Testis (tissue), 2 donors: Measurements from ENCODE around the gene COPS7A.

Experiments
- POLR2A ChIP-seq: fragments of 450-650 bp; IDR thresholded peaks from one replicate; pipeline ENCODE4 v1.6.1; 2017; ENCODE audit warnings: antibody characterized with exemption, mild to moderate bottlenecking, moderate library complexity
- TF ChIP-seq, protein P1 (sequence below), 3 experiments: fragments of 450-650 bp in 2 of 3; fragments of 200-600 bp in 1 of 3; sonication (generic) in 1 of 3; IDR thresholded peaks; one replicate each; pipeline ENCODE4 v1.5.1; 2016 to 2019; ENCODE audit warnings: antibody characterized with exemption in 3 of 3, mild to moderate bottlenecking in 2 of 3, moderate library complexity in 1 of 3

- TF ChIP-seq, protein P1, sequence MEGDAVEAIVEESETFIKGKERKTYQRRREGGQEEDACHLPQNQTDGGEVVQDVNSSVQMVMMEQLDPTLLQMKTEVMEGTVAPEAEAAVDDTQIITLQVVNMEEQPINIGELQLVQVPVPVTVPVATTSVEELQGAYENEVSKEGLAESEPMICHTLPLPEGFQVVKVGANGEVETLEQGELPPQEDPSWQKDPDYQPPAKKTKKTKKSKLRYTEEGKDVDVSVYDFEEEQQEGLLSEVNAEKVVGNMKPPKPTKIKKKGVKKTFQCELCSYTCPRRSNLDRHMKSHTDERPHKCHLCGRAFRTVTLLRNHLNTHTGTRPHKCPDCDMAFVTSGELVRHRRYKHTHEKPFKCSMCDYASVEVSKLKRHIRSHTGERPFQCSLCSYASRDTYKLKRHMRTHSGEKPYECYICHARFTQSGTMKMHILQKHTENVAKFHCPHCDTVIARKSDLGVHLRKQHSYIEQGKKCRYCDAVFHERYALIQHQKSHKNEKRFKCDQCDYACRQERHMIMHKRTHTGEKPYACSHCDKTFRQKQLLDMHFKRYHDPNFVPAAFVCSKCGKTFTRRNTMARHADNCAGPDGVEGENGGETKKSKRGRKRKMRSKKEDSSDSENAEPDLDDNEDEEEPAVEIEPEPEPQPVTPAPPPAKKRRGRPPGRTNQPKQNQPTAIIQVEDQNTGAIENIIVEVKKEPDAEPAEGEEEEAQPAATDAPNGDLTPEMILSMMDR (IDR thresholded peaks at IDR 0.05) = no peak
- no peak for TF ChIP-seq POLR2A
These were observed 42.1 kb downstream of the COPS7A start, which contains the start of gene PTMS for GRCh38 chr12:6765634-6766581.
